Erythroblast (primary cell): ENCODE measurements around the gene PDF.
"Not testable (repeated sequence)": the region's sequence is repeated elsewhere in the genome, so short reads cannot be mapped to it uniquely, and the experiment has no call there.

Experiments used
- GATA1 ChIP-seq: IDR thresholded peaks from 2 replicates; pipeline ENCODE4 v1.6.1; 2011; ENCODE audit warnings: low read depth, mild to moderate bottlenecking, control low read depth, low read length, moderate library complexity
- POLR2A ChIP-seq: IDR thresholded peaks from 2 replicates; pipeline ENCODE4 v1.6.1; 2011; ENCODE audit warnings: mild to moderate bottlenecking, low read length

- not testable (repeated sequence) for TF ChIP-seq POLR2A, GATA1
These were observed 29.7 kb upstream of the PDF start for GRCh38 chr16:69360070-69360469.
